HG03378 (cell line): ENCODE measurements around the gene HECTD2.

ENCODE experiments used
- ATAC-seq: cut with Tn5 transposase; IDR thresholded peaks from one replicate; pipeline ENCODE4 v1.9.1; 2021; ENCODE audit warnings: mild to moderate bottlenecking, moderate library complexity; ENCODE audit not compliant: unreplicated experiment

The HECTD2 gene

DNA sequence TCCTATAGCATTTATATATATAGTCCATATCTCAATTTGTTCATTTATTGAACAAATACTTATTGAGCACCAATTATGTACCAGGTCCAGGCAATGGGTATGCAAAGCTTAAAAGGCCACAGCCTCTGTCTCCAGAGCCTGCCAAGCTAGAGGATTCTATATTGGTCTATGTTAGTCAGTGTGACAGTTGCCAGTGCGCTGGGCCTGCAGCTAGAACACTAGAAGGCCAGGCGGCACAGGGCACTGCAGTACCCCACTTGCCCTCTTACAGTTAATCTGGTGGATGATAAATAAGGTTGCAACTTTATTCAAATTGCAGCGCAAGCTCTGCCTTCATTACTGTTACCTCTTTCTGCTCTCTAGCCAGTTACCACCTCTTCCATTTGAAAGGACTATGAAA, 153.9 kb downstream of the HECTD2 start:
- ATAC-seq = no peak
